Measurements from ENCODE around the gene RAI1. TPM values are rescaled to one million over a fixed set of nuclear protein-coding genes. Genes with fewer than 3 reads are reported as not detected.

RAI1 gene
- total and polyA plus RNA-seq, 10 of the 15 experiments (the other 5 are each of a cell fraction or from before 2014, with no cell fraction given), result 0.66 to 37.7 (median 6.0) TPM

DNA sequence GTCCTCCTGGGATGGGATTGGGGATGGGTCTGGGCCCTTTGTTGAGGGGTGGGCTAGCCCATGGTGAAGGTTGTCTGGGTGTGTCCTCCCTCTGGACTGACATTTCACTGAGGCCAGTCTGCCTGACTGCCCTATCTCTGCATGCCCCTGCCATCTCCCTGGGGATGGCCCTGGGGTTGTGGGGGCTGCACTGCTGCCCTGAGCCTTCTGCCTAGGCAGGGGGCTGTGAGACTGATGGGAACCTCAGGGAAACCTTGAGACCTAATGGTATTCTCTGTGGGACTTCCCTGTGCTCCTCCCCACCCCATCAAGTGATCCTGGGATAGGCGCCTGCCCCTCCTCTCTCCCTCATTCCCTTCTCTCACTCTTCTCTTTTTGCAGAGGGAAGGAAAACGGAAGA is 19.9 kb downstream of the RAI1 start (continued):
- TF ChIP-seq CEBPB (IDR thresholded peaks at IDR 0.05; ENCODE audit: borderline replicate concordance in 1 of 2, low read depth in 2 of 2, low read length in 2 of 2), result no peak

DNA sequence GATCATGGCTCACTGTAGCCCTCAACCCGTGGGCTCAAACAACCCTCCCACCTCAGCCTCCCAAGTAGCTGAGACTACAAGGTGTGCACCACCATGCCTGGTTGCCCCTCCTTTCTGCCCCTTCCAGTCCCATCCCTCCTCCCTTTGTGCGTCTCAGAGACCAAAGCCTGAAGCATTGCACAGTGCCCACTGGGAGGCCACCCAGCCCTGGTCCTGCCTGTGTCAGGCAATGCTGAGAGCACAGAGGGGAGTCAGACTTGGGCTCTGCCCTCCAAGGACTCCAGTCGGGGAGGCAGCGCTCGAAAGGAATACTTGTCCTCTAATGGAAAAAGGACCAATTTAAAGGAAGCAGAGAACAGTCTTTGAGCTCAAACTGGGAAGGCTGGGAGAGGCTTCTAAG is 20.4 kb downstream of the RAI1 start:
- no peak for FAIRE-seq
- 78% methylated on average over 5 of the region's 5 CpGs for WGBS (ENCODE audit: insufficient coverage, insufficient replicate concordance, low lambda C conversion rate, missing lambda C conversion rate)
- H3K27me3 ChIP-seq (replicated peaks in 1 of 2; ENCODE audit: control insufficient read depth in 2 of 2, insufficient read depth in 2 of 2, low read length in 1 of 2), result no peaks in the 10 kb centered on the region
- TF ChIP-seq, protein P1, sequence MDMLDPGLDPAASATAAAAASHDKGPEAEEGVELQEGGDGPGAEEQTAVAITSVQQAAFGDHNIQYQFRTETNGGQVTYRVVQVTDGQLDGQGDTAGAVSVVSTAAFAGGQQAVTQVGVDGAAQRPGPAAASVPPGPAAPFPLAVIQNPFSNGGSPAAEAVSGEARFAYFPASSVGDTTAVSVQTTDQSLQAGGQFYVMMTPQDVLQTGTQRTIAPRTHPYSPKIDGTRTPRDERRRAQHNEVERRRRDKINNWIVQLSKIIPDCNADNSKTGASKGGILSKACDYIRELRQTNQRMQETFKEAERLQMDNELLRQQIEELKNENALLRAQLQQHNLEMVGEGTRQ (IDR thresholded peaks at IDR 0.05; ENCODE audit: borderline replicate concordance, low read depth, low read length), result no peak
- TF ChIP-seq ZNF622 (IDR thresholded peaks at IDR 0.05), result no peak
- TF ChIP-seq POLR2A (IDR thresholded peaks at IDR 0.05; ENCODE audit: low read depth, low read length), result no peak
- TF ChIP-seq YBX1 (IDR thresholded peaks at IDR 0.05), result no peak
- no peak for TF ChIP-seq MYB (IDR thresholded peaks at IDR 0.05; ENCODE audit: borderline replicate concordance, low read depth, low read length)
- TF ChIP-seq NFYB (IDR thresholded peaks at IDR 0.05; ENCODE audit: insufficient read depth, low read depth, low read length), result no peak
- TF ChIP-seq HDAC6 (IDR thresholded peaks at IDR 0.05; ENCODE audit: unreplicated experiment), result no peak
- no peak for TF ChIP-seq RCOR1 (conservative IDR thresholded peaks at IDR 0.05; ENCODE audit: low read depth, low read length)
- TF ChIP-seq RELA (IDR thresholded peaks at IDR 0.05; ENCODE audit: borderline replicate concordance, partially characterized antibody), result no peak
- TF ChIP-seq, protein P2, sequence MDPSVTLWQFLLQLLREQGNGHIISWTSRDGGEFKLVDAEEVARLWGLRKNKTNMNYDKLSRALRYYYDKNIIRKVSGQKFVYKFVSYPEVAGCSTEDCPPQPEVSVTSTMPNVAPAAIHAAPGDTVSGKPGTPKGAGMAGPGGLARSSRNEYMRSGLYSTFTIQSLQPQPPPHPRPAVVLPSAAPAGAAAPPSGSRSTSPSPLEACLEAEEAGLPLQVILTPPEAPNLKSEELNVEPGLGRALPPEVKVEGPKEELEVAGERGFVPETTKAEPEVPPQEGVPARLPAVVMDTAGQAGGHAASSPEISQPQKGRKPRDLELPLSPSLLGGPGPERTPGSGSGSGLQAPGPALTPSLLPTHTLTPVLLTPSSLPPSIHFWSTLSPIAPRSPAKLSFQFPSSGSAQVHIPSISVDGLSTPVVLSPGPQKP (IDR thresholded peaks at IDR 0.05; ENCODE audit: low read depth, low read length), result no peak
- no peak for TF ChIP-seq ZSCAN29 (IDR thresholded peaks at IDR 0.05)
- no peak for TF ChIP-seq NR2C1 (IDR thresholded peaks at IDR 0.05)
- TF ChIP-seq RUNX3 (IDR thresholded peaks at IDR 0.05; ENCODE audit: low read length), result no peak
- TF ChIP-seq NFIC (IDR thresholded peaks at IDR 0.05; ENCODE audit: low read depth, low read length), result no peak
- no peak for TF ChIP-seq GABPA (IDR thresholded peaks at IDR 0.05; ENCODE audit: low read depth)
- TF ChIP-seq HDGF (IDR thresholded peaks at IDR 0.05), result no peak
- no peak overlapping the region for H3K27ac ChIP-seq (ENCODE audit: control insufficient read depth, insufficient read depth)
- no peak for DNase-seq (ENCODE audit: low read depth, low spot score)
- ChIA-PET RAD21 (ENCODE audit: unreplicated experiment) (no interaction called here), SMC1A (ENCODE audit: uncharacterized antibody, unreplicated experiment) (no interaction called here), POLR2A (no interaction called here), CTCF (no interaction called here)
- no peak overlapping the region for H3K4me2 ChIP-seq (ENCODE audit: control insufficient read depth, insufficient read depth)
- no peak overlapping the region for H2AFZ ChIP-seq (ENCODE audit: control insufficient read depth, low read depth, low read length)
- peaks cover 8% of the 10 kb centered on the region for H3K4me1 ChIP-seq (ENCODE audit: control insufficient read depth, insufficient read depth, low read length)
- H3K79me2 ChIP-seq (ENCODE audit: control insufficient read depth, insufficient read depth, low read length), result peaks cover 45% of the 10 kb centered on the region
- H3K9me3 ChIP-seq (replicated peaks; ENCODE audit: control insufficient read depth, insufficient read depth, low read length), result no peaks in the 10 kb centered on the region
- H3K9ac ChIP-seq (ENCODE audit: control insufficient read depth, insufficient read depth, low read length), result no peak overlapping the region
- in situ Hi-C loops (cut with MboI), result no loop called here
- no peak overlapping the region for H3K4me3 ChIP-seq
- H3K36me3 ChIP-seq (ENCODE audit: control insufficient read depth in 2 of 2, insufficient read depth in 2 of 2, low read length in 1 of 2), result peaks cover 5 to 7% of the 10 kb centered on the region in 2 experiments; a peak in 3 of 4 replicates
- BruUV-seq (replicated peaks), result no TSS peak
- intact Hi-C loops (cut with micrococcal nuclease; ENCODE audit: unreplicated experiment), result no loop called here
- no peak for ATAC-seq
- 0 out of 2 replicates have a peak, but pooled peaks cover 3% of the 10 kb centered on the region for H4K20me1 ChIP-seq (ENCODE audit: control insufficient read depth, insufficient read depth)
